ENCODE data around the gene C1orf115. TPM values are rescaled to one million over a fixed set of nuclear protein-coding genes. Genes with fewer than 3 reads are reported as not detected.

C1orf115 gene
- total and polyA plus RNA-seq, 2 of the 4 experiments (the other 2 are of a cell fraction): 0.07 to 0.18 TPM

DNA sequence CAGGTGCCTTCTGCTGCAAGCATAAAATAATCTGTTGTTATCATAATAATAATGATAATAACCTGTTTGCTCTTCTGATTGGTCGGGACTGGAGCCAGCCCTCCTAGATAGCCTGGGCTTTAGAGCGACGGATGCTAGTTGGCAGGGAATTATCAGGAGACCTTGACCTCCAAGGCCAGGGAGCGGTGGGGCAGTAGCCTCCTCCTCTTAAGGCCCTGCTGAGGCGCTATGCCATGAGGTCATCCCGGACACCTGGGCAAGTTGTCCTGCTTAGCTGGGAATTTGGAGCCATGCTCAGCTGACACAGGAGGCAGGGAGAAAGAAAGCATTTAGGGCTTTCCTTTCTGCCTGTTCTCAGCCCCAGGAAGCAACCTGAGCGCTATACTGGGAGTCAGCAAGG is 15.6 kb downstream of the C1orf115 start:
- in situ Hi-C loops (cut with MboI; ENCODE audit: low sequenced_read_pairs): no loop called here

More for the DNA sequence above, 15.6 kb downstream of the C1orf115 start:
- H3K27ac ChIP-seq (ENCODE audit: insufficient read depth, low read length): no peak overlapping the region
- H3K4me2 ChIP-seq (ENCODE audit: low read depth, low read length): no peak overlapping the region
- no peak overlapping the region for H4K5ac ChIP-seq (ENCODE audit: low read depth, low read length)
- H2AK9ac ChIP-seq (replicated peaks; ENCODE audit: low read depth, low read length, poor library complexity): no peak overlapping the region
- no peaks in the 10 kb centered on the region for H4K20me1 ChIP-seq (ENCODE audit: insufficient read depth, low read length)
- TF ChIP-seq CHD1 (IDR thresholded peaks at IDR 0.05; ENCODE audit: low read depth, low read length): no peak
- TF ChIP-seq RAD21 (IDR thresholded peaks at IDR 0.05; ENCODE audit: low read length): no peak
- TF ChIP-seq CEBPB (IDR thresholded peaks at IDR 0.05; ENCODE audit: low read depth, low read length): no peak
- no peak for TF ChIP-seq FOS (IDR thresholded peaks at IDR 0.05; ENCODE audit: low read depth, low read length)
- TF ChIP-seq POLR2A (IDR thresholded peaks at IDR 0.05; ENCODE audit: low read depth, low read length): no peak
- TF ChIP-seq MXI1 (IDR thresholded peaks at IDR 0.05; ENCODE audit: borderline replicate concordance, low read depth, low read length): no peak
- TF ChIP-seq NFE2L2 (IDR thresholded peaks at IDR 0.05; ENCODE audit: low read depth, low read length): no peak
- no peak for TF ChIP-seq BHLHE40 (IDR thresholded peaks at IDR 0.05; ENCODE audit: low read depth, low read length)
- TF ChIP-seq USF2 (IDR thresholded peaks at IDR 0.05; ENCODE audit: low read depth, low read length): no peak
- no peak for TF ChIP-seq ELK1 (IDR thresholded peaks at IDR 0.05; ENCODE audit: borderline replicate concordance, low read depth, low read length)
- TF ChIP-seq RFX5 (IDR thresholded peaks at IDR 0.05; ENCODE audit: low read depth, low read length): no peak
- no peak for TF ChIP-seq MAFK (IDR thresholded peaks at IDR 0.05; ENCODE audit: low read depth, low read length)
- no peak for TF ChIP-seq CTCF (conservative IDR thresholded peaks at IDR 0.05; ENCODE audit: low read depth, low read length)
- TF ChIP-seq MAZ (IDR thresholded peaks at IDR 0.05; ENCODE audit: borderline replicate concordance, low read depth, low read length): no peak
- no peak for TF ChIP-seq SMC3 (IDR thresholded peaks at IDR 0.05; ENCODE audit: low read depth, low read length)
- intact Hi-C loops (cut with micrococcal nuclease): no loop called here
- H4K8ac ChIP-seq (ENCODE audit: low read depth in 2 of 2, low read length in 2 of 2): no peak overlapping the region
- WGBS, 2 experiments (ENCODE audit: extremely low coverage in 2 of 2, insufficient read length in 1 of 2): 100% methylated on average over 1 of the region's 7 CpGs; no CpG with 5 or more reads in 1 of the 2 experiments
- no peak for DNase-seq
- peaks cover 5% of the 10 kb centered on the region for H3K27me3 ChIP-seq (ENCODE audit: control insufficient read depth, insufficient read depth, low read length)
- H3K14ac ChIP-seq (replicated peaks; ENCODE audit: low read depth, low read length): no peak overlapping the region
- no peak overlapping the region for H2AFZ ChIP-seq (replicated peaks; ENCODE audit: low read length, poor library complexity)
- no peak overlapping the region for H4K91ac ChIP-seq (ENCODE audit: insufficient read depth, low read depth, low read length)
- H3K9me3 ChIP-seq (ENCODE audit: control insufficient read depth, insufficient read depth, low read length): no peaks in the 10 kb centered on the region
- H3K9me1 ChIP-seq (ENCODE audit: insufficient read depth, low read length): no peaks in the 10 kb centered on the region
- H3K4ac ChIP-seq (ENCODE audit: low read depth, low read length): no peak overlapping the region
- no peak overlapping the region for H2BK15ac ChIP-seq (ENCODE audit: low read depth, low read length)
- CTCF ChIA-PET: no interaction called here
- no peaks in the 10 kb centered on the region for H3K79me1 ChIP-seq (ENCODE audit: low read depth in 1 of 2, low read length in 2 of 2)
- H2BK5ac ChIP-seq (ENCODE audit: low read depth, low read length, poor library complexity, severe bottlenecking): no peak overlapping the region
- H3K4me3 ChIP-seq (ENCODE audit: insufficient read depth, low read depth, low read length): no peak overlapping the region
- no TSS peak for BruUV-seq (replicated peaks)
- POLR2A ChIA-PET (ENCODE audit: unreplicated experiment): no interaction called here
- no peaks in the 10 kb centered on the region for H3K36me3 ChIP-seq (ENCODE audit: control insufficient read depth, insufficient read depth, low read length)
- dilution Hi-C loops (cut with HindIII; ENCODE audit: low sequenced_read_pairs, unreplicated experiment): no loop called here
- no peak overlapping the region for H2BK120ac ChIP-seq (ENCODE audit: low read depth, low read length)
- no peak overlapping the region for H3K18ac ChIP-seq (ENCODE audit: low read depth, low read length)
- no peaks in the 10 kb centered on the region for H3K4me1 ChIP-seq (ENCODE audit: control insufficient read depth, insufficient read depth, low read length)
- H2BK20ac ChIP-seq (ENCODE audit: low read depth, low read length): no peak overlapping the region
- no peak overlapping the region for H2AK5ac ChIP-seq (ENCODE audit: low read depth, low read length)
- no peak overlapping the region for H3K9ac ChIP-seq (ENCODE audit: low read depth, low read length)
- no peak overlapping the region for H3K23ac ChIP-seq (ENCODE audit: low read depth, low read length)
- H3K56ac ChIP-seq (ENCODE audit: extremely low read depth, insufficient read depth, low read length): no peak overlapping the region
- ATAC-seq (ENCODE audit: low read depth): no peak
